SW480 (cell line): ENCODE data around the gene PARP1.

Experiments
- DNase-seq: peaks from one replicate; pipeline ENCODE4 v3.0.0-alpha.2; 2016; ENCODE audit warnings: low spot score

The PARP1 gene

DNA sequence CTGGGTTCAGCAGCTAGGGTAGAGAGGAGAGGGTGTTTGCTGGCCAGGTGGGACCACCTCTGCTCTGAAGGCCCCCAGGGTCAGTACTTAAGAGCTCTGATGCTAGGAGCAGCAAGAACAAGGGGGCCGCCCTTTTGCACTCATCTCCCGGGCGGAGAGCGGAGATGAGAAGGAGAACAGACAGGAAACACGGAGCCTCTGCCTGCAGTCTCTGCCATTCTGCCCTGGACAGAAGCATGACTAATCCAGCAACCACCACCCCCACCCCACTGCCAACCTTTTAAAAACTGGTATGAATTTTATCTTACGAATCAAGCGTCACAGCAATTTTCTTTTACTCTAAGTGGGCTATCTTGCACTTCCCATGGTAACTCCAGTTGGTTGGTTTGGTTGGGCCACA, 34.5 kb downstream of the PARP1 start:
- no peak for DNase-seq

DNA sequence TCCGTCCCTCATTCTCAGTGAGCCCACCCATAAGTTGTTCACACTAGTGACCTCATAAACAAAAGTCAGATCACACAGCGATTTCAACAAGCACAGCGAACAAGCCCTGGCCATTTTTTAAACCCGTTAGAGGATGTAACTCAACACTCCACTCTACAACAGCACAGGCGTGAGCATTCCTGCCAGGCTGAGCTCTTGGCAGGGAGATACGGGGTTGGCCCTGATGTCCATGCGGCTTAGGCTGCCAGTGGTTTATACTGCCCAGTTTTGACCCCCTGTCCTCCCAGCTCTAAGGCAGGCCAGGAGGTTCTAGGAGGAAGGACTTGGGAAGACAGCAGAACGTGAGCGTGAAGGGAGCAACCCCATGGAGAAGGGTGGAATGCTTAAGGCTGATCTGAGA, 35.0 kb downstream of the PARP1 start:
- DNase-seq = no peak

DNA sequence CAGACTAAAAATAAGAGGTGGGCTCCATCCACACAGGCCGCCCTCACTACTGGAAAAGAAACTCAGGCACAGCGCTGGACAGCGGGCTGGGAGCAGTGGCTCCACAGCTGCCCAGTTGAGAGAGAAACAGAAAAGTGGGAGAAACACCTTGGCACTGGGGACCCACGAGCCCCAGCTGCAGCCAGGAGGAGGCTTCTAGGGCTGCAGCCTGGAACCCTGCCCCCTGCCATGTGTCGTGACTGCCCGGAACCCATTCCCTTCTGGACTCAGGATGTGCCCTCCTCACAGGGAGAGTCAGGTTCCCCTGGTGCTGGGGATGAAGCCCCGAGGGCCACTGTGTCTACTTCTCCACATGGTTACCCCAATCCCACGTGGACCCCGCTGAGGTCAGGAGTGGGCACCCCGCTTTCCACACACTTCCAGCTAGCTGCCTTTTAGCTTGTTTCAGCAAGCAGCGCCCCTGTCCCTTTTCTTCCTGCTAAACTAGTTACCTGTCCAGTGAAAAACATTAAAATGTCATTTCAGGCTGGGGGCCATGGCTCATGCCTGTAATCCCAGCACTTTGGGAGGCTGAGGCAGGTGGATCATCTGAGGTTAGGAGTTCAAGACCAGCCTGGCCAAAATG, 35.9 kb downstream of the PARP1 start:
- DNase-seq = no peak

DNA sequence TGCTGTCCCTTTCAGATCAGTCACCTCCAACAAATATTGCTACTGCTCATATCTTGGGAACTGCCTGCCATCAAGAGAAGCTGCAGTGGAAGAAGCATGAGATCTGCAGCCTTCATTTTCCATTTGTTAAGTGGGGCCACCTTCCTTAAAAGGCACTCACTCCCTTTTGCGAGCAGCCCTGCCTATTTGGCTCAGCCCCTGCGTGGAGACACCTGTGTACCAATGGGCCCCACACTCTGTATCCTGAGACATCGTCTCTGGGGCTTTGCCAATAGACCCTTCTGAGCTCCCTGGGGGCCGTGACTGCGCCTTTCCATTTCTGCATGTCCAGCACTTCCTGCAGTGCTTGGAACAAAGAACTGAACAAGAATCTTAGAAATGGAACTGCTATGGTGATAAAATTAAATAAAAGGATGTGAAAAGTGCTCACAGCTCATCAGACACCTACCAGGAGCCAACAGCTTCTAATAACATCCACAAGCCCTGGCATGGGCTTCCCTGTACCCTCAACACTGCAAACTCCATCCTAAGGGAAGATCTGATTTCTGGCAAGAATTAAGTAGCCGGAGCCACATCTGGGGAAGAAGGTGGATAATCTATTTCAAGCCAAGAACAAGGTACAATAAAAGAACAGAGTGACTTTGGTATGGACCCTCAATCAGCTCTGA, 36.7 kb downstream of the PARP1 start:
- DNase-seq = no peak

DNA sequence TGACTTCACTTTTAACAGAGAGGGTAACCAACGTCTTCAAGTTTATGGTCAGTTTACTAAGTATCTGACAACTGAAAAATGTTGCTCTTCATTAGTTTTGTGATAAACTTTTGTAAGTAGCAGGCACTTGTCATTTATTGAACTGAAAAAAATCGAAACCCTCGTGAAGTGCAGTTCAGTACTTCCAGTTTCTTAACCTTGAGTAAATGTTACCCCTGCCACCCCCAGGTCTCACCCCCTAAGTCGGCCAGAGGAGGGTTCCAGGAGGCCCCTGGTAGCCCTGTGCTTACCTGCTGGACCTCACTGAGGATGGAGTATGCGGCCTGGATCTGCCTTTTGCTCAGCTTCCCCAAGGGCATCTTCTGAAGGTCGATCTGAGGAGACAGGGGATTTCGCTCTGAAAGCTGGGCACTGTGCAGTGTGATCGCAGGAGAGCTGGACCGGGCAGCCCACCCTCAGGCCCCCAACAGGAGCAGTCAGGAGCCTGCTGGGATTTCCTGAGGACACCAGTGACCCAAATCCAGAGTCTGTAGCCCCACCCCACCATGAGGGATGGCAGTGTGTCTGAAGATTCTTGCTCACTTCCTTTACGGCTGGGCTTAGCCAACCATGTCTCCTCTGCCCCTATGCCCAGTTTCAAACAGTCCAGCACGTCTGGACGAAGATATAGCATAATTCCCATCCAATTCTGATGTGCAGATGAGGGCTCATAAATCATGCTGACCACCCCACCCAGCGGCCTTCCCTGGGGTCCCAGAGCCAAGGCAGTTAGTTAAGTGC, 37.6 kb downstream of the PARP1 start:
- DNase-seq = no peak

DNA sequence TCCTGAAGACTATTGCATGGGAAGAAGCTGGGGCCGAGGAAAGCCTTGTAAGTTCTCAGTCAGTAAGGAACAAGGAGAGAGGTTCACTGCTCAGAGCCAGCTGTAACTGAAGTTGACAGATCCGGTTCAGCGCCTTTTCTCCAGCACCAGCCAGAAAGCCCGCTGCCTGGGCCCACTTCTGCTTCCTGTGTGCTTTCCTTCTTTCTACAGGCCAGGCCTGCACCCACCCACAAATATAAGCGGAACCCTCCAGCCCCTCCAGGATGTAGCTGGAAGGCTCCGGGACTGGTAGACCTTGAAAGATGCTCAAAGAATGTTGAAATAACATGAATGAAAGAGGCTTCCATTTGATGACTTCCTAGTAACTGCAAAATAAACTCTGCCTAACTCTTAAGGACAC, 38.8 kb downstream of the PARP1 start:
- no peak for DNase-seq

DNA sequence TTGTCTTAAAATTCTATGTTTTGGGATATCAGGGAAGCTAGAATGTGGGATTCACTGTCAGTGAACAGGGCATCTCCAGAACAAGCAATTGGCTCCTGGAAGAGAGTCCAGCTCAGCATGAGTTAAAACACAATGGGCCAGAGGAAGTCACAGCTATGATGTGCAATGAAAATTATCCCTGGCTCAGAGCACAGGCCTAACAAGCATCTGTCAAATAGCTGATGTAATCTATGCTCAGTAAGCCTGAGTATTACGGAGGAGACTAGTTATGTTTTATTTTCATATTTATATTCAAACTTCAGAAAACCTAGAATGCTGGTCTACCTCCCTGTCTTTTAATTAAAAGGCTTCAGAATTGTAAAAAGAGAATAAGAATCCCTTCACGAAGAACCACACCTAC, 41.6 kb downstream of the PARP1 start:
- DNase-seq = no peak

DNA sequence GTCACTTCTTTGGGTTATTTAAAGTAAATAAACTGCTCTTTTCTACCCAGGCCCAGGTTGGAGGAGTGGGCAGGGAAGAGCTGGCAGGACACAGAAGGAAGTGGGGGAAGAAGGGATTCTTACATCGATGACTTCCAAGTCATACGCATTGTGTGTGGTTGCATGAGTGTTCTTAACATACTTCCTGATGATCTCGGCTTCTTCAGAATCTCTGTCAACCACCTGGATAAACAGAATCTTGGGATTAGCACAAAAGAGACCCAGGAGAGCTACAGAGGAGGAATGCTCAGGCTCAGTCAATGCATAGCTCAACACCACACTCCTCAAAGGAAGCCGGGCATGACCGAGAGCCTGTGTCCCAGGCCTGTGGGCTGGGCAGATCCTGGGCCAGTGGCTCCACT, 42.1 kb downstream of the PARP1 start:
- no peak for DNase-seq

DNA sequence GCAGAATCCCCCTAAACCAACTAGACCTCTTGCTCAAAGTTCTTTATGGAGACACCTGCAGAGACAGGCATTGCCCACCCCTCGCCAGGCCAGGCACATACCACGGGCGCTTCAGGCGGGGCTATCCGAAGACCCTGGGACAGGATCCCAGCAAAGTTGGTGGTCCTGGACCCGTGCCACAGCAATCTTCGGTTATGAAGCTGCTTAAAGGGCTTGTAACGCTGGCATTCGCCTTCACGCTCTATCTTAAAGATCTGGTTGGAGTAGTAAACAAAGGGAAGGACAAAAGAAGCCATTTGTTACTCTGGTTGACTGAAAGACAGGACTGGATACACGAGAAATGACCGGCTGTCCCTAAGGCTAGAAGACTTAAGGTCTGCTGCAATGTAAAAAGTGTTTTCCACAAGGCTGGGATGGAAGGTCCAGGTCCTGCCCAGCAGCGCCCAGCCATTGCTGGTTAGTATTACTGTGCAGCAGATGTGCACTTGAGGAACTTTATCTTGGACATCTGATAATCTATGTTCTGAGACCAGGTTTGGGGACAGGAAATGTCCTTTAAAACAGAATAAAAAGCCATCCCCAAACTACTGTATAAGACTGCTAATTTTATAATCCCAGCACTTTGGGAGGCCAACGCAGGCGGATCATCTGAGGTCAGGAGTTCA, 42.9 kb downstream of the PARP1 start:
- no peak for DNase-seq

DNA sequence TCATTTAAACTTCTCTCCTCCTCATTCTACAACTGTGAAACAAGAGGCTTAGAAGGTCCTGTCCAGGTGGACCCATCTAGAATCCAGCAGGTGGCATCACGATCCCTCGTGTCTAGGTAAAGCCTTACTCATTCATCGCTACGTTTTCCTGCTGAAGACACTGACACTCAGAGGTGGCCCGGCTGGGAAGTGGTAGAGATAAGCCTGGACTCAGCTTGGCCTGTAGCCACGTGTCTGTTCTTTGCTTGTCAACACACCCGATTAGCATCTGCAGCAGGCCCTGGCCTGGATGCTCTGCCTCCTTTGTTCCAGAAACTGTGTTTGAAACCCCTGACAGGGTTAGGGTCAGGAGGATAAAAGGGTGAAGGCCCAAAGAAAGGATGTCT, 43.4 kb downstream of the PARP1 start:
- DNase-seq = no peak

DNA sequence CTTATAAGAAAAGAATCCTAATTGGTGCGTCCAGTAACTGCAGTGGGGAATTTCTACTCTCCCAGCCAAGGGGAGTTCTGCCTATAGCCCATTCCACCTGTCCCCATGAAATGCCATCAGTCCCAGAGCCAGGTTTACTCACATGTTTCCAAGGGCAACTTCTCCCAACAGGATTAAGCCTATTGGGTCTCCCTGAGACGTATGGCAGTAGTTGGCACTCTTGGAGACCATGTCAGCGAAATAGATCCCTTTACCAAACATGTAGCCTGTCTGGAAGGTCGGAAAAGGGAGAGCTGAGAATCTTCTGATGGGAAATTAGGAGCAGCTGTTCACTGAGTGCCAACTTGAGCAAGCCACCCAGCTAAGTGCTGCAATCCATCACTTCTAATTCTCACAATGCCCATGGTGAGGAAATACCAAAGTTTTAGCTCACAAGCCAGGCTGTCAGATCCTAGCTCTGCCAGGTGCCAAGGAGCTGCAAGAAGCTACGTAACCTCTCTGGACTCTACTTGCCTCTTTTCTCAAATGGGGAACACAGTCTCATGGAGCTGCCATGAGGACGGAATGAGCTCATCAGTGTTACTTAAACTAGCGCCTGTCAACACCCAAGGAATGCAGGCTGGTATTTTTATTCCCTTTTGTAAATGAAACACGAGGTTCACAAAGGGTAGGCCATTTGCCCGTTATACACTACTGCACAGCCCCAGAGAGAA, 43.9 kb downstream of the PARP1 start:
- DNase-seq = no peak

DNA sequence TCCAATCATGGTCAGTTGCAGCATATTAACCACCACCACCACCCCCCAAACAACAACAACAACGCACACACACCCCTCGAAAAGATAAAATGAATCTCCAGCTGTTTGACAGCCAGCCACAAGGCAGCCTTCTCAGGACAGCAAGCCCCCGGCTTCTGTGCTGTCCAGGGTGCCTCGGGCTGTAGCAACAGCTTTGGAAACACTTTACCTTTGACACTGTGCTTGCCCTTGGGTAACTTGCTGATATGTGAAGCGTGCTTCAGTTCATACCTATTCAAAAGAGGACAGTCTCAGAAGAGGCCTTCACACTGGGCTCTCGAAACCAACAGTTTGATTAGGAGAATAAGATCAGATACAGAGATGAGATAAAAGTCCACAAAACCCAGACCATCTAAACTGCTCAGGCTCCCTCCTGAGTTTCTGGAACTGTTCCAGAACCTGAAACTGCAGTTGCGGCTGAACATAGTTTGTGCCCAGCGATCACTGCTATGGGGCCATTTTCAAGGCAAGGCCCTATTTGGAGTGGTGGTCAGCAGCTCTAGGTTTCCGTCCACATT, 44.9 kb downstream of the PARP1 start:
- no peak for DNase-seq

DNA sequence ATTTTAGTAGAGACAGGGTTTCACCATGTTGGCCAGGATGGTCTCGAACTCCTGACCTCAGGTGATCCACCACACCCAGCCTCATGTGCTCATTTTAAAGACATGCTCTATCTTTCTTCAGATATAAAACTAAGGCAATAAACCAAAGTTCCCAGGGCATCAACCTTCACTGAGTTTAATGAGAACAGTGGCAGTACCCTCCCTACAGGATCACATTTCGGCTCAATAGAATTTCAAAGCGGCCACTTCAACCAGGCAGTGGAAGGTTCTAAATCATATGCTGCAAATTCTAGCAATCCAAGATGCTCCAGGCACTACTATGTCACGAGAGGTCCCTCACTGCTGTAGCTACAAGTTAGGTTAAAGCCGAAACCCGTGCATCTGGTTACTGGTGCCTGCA, 45.5 kb downstream of the PARP1 start:
- no peak for DNase-seq

DNA sequence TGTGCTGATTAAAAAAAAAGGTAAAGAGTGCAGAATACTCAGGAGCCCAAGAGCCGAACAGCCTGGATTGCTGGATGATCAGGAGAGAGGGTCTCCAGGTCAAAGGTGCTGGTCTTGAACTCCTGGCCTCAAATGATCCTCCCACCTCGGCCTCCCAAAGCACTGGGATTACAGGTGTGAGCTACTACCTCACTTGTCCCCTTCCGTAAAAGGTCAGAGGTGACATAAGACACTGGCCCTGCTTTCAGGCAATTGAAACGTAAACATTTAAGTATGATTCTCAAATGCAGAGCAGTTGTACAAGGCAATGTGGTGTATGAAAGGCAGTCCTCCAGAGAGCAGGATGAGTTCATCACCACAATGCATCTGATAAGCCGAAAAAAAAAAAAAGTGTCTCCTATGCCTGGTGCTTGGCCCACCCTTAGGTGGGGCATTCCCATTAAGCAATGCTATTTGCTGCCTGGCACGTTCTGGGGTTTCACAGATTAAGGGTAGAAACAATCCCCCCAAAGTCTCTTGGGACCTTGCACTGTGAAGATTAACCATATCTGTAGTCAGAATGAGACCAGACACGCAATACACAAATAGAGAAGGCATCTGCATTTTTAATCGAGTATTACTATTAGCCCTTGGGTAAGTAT, 47.7 kb downstream of the PARP1 start:
- DNase-seq = no peak

DNA sequence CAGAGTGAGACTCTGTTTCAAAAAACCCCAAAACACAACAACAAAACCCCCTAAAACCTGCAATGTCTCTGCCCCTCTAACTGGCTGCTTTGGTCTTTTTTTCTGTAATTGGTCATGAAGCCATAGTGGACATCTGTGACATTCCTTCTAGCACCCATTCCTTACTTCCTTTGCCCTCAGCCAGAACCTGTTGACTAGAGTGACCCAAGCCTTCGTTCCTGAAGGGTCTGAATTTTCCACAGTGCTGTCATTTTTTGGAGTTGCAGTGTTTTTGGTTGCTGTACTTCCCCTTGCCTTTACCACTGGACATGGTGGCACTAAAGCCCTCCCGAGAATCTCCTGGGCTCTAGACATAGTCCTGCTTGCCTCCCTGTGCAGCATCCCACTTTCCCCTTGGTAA, 50.5 kb downstream of the PARP1 start:
- no peak for DNase-seq

DNA sequence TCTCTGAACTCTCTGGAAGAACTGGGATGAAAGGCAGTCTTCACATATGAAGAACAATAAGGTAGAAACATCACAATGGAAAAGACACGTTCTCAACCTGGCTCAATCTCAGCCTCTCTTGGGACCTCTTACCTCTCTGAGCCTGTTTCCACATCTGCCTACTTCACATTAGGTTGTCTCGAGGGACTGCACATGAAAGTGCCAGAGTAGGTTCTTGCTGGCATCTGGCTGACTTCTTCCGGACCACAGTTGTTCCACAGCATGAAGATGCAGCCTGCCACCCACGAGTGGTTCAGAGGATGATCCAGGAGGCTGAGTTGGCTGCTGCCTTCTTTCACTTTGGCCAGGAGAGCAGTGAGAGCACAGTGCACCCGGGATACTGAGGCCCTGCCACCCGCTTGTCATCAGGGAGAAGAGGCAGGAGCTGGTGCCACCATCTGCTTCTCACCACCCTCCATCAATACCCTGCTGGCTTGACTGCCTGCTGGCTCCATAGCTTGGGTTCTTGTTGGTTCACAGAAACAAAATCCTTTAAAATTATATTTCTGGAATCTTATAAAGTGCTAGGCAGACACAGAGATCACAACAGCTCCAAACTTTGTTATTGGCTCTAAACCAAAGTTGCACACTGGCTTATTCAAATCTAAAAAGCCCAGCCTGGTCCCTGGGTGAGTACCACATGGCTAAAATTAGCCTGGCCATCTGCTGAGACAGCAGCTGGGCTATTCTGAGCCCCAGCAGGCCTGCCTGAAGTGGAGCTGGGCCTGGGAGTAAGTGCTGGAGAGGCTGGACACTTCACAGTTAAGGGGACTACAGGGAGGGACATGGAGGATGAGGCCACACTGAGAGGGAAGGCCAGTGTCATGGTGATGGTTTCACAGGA, 52.0 kb downstream of the PARP1 start:
- no peak for DNase-seq

DNA sequence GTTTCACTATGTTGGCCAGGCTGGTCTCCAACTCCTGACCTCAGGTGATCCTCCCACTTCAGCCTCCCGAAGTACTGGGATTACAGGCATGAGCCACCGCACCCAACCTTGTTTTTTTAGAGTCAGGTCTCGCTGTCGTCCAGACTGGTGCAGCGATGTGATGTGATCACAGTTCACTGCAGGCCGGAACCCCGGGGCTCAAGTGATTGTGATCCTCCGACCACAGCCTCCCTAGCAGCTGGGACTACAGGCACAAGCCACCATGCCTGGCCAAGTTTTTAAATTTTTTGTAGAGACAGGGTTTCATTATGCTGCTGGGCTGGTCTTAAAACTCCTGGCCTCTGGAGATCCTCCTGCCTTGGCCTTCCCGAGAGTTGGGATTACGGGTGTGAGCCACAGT, 52.9 kb downstream of the PARP1 start:
- DNase-seq = no peak

DNA sequence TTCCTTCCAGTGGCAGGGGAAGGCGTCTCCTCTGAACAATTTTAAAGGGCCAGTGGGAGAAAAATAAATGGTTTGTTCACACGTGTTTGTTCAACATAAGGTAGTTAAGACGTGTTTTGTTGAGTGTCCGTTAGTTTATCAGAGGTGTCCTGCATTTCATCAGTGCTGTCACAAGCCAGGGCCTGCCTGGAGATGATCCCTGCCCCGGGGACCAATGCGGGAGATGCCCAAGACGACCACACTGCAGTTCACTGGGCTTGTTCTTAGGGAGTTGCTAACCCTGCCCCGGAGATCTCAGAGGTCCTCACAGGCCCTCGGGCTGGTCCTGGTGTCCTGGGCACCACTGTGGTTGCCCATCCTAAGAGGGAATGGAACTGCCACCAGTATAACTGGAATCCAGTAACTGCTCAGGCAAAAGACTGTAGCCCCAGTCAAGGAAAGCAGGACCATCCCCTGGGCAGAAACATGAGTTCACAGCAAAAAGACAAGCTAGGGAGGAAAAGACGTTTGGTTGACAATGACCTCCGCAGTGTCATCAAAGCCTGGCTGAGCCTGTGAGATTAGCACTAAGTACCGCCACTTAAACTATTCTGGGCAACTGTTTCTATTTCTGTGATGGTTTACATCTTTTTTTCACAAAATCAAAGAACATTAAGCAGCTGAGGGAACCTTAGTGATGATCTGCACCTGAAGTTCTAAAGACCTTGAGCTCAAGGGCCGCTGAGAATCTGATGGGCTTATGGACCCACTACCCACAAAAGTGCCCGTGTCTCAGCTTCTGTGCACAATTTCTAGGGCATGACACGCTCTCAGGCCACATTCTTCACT, 54.0 kb downstream of the PARP1 start:
- DNase-seq = no peak

DNA sequence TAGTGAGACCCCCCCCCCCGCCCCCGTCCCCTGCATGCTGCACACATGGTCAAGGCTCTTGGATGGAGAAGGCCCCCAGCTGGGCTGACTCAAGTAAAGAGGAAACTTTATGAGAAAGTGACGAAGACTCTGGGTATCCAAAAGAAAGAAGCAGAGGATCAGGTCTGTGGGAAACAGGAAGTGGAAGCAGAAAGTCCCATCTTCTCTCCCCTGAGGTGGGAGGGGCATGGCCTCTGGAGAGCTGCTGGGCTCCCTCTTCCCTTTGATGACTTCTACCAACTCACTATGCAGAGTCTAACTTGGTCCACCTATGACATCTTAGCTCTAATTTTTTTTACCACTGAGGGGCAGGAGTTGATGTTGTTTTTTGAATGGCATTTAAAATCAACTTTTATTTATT, 56.2 kb downstream of the PARP1 start:
- DNase-seq = no peak

DNA sequence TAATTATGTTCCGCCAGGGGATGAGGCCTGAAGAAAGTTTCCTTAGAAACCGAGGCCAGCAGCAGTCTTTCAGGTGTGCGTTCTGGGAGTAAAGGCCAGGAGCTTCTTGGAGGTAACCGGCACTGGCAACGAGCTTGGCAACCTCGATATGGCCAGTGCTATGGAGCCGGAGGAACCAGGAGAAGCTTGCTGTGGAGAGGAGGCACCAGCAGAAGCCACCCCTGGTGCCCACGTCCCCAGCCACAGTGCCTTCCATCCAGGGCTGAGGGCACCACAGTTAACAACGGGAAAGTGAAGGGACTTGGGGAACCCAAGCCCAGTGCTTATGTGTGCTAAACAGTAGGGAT, 57.4 kb downstream of the PARP1 start:
- no peak for DNase-seq
